ENCODE measurements around the gene ITSN1. TPM values are rescaled to one million over a fixed set of nuclear protein-coding genes. Genes with fewer than 3 reads are reported as not detected.
A peak's percentile ranks its signal among the peaks of the same experiment; 100 is the strongest.

Gene ITSN1
- total and polyA plus RNA-seq, 2 experiments from 2014 or later: 77.9 to 95.7 TPM

- Mint-ChIP-seq H3K9me3 (no peaks in the 10 kb centered on the region), H3K4me1 (peaks cover 17% of the 10 kb centered on the region), H3K4me3 (no peak overlapping the region), H3K36me3 (ENCODE audit: low read depth) (peaks cover 25% of the 10 kb centered on the region), H3K27me3 (ENCODE audit: insufficient read depth, low read depth, poor library complexity) (peaks cover 1% of the 10 kb centered on the region), H3K27ac (no peak overlapping the region)
- Histone ChIP-seq H4K20me1 (replicated peaks; ENCODE audit: insufficient read depth) (no peaks in the 10 kb centered on the region), H3K4me1 (ENCODE audit: insufficient read depth) (no peaks in the 10 kb centered on the region), H3K9me2 (ENCODE audit: insufficient read depth) (no peaks in the 10 kb centered on the region), H3K27ac (ENCODE audit: low read depth) (no peak overlapping the region), H3K79me2 (replicated peaks; ENCODE audit: insufficient read depth) (no peaks in the 10 kb centered on the region), H3K27me3 (ENCODE audit: insufficient read depth) (no peaks in the 10 kb centered on the region), H3F3A (replicated peaks; ENCODE audit: low read depth) (0 out of 2 replicates have a peak, but pooled peaks cover 3% of the 10 kb centered on the region), H3K36me3 (ENCODE audit: insufficient read depth) (0 out of 2 replicates have a peak, but pooled peaks cover 5% of the 10 kb centered on the region), H3K4me2 (no peak overlapping the region), H3K4me3 (no peak overlapping the region), H2AFZ (no peak overlapping the region)
- ATAC-seq (no peak), DNase-seq (ENCODE audit: low spot score) (no peak)
- TF ChIP-seq POLR2AphosphoS5 (IDR thresholded peaks at IDR 0.05; ENCODE audit: low read depth): no peak
- no peak for TF ChIP-seq JUNB (IDR thresholded peaks at IDR 0.05; ENCODE audit: unreplicated experiment)
- no peak for TF ChIP-seq ZNF114 (CRISPR knock-in tag; IDR thresholded peaks at IDR 0.05)
- TF ChIP-seq ETS1 (IDR thresholded peaks at IDR 0.05): no peak
- no peak for TF ChIP-seq CTCF (conservative IDR thresholded peaks at IDR 0.05; ENCODE audit: low read depth in 2 of 2)
- TF ChIP-seq CREB1 (CRISPR knock-in tag; IDR thresholded peaks at IDR 0.05; ENCODE audit: low read depth): no peak
Observed at GRCh38 chr21:33811167-33812010, 169.1 kb downstream of the ITSN1 start.

- 0 out of 2 replicates have a peak, but pooled peaks cover 3% of the 10 kb centered on the region for H3K79me2 ChIP-seq (replicated peaks; ENCODE audit: insufficient read depth)
- 0 out of 2 replicates have a peak overlapping the region, but pooled peaks have one; percentile 5 for H3K27ac ChIP-seq (ENCODE audit: low read depth)
- Mint-ChIP-seq H3K9me3 (no peaks in the 10 kb centered on the region), H3K36me3 (ENCODE audit: low read depth) (peaks cover 31% of the 10 kb centered on the region), H3K27ac (no peak overlapping the region), H3K4me3 (no peak overlapping the region), H3K4me1 (peaks cover 23% of the 10 kb centered on the region), H3K27me3 (ENCODE audit: insufficient read depth, low read depth, poor library complexity) (peaks cover 3% of the 10 kb centered on the region)
- no peak overlapping the region for H3K4me2 ChIP-seq
- peak; percentile 51; the same call in 2 of the 3 replicates for ATAC-seq
- H3K4me1 ChIP-seq (ENCODE audit: insufficient read depth): no peaks in the 10 kb centered on the region
- H3F3A ChIP-seq (replicated peaks; ENCODE audit: low read depth): 0 out of 2 replicates have a peak, but pooled peaks cover 6% of the 10 kb centered on the region
- H3K9me2 ChIP-seq (ENCODE audit: insufficient read depth): no peaks in the 10 kb centered on the region
- no peaks in the 10 kb centered on the region for H4K20me1 ChIP-seq (replicated peaks; ENCODE audit: insufficient read depth)
- H2AFZ ChIP-seq: no peak overlapping the region
- peaks cover 14% of the 10 kb centered on the region; the same call in 1 of the 2 replicates for H3K36me3 ChIP-seq (ENCODE audit: insufficient read depth)
- H3K27me3 ChIP-seq (ENCODE audit: insufficient read depth): no peaks in the 10 kb centered on the region
- no peak overlapping the region for H3K4me3 ChIP-seq
- DNase-seq (ENCODE audit: low spot score): no peak
- TF ChIP-seq EZH2phosphoT487 (IDR thresholded peaks at IDR 0.05; ENCODE audit: unreplicated experiment) (no peak), POLR2AphosphoS5 (IDR thresholded peaks at IDR 0.05; ENCODE audit: low read depth) (no peak), REST (IDR thresholded peaks at IDR 0.05; ENCODE audit: unreplicated experiment) (no peak), EZH2 (IDR thresholded peaks at IDR 0.05; ENCODE audit: low read depth, unreplicated experiment) (no peak), ETS1 (IDR thresholded peaks at IDR 0.05) (no peak), NANOG (IDR thresholded peaks at IDR 0.05; ENCODE audit: borderline replicate concordance) (no peak), ZNF114 (CRISPR knock-in tag; IDR thresholded peaks at IDR 0.05) (no peak), CREB1 (CRISPR knock-in tag; IDR thresholded peaks at IDR 0.05; ENCODE audit: low read depth) (no peak)
Observed at GRCh38 chr21:33813832-33814365, 171.6 kb downstream of the ITSN1 start.
